ENCODE measurements around the gene AIG1. TPM values are rescaled to one million over a fixed set of nuclear protein-coding genes. Genes with fewer than 3 reads are reported as not detected.

The AIG1 gene
- total RNA-seq, 6 donors from 2014 or later: 6.3 to 26.6 (median 20.8) TPM

DNA sequence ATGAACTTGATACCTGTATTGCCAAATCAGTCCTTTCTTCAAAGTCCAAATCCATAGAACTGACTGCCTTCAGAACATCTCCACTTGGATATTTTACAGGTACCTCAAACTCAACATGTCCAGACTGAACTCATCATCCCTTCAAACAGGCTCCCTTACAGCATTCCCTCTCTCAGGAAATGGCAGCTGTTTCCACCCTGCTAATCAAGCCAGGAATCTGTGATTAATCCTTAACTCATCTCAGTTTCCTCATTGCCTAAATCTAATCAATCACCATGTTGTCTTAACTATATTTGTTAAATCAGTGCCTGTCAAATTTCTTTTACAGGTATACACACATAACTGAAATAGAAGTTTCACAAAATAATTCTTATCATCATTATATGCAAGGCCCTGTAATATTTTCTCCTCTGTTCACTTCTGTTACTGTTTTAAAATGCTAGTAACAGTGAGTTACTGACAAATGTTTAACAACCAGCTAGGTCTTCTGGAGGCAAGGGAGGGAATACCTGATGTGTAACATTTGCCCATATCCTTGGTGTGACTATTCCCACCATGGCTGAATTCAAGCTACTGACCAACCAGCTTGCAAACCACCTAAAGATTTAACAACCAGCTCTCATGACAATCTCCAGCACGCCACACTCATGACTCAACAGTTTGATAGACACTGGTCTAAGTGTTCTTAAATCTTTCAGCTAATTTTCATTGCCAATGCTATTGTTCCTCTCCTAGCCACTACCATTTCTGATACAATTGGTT lies 264.9 kb downstream of the AIG1 start:
- 96% methylated on average over 1 of the region's 1 CpG for WGBS, 2 donors
- no peak for ATAC-seq (ENCODE audit: low FRiP score in 2 of 2)

DNA sequence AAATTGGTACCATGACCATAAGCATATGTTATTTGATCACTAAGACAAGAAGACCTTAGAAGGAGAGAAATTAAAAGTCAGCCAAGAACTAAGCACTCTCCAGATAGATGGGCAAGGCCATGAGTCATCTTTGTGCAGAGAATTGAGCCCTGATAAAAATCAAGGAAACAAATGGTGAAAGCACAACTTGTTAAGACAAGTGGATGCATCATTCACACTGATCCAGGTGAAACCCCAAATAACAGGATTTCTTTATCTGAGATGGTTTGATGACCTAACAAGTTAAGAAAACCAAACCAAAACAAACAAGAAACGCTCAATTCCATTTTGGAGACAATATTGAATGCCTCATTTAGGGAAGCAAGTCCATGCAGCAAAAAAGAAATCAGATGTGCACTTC lies 268.2 kb downstream of the AIG1 start:
- H3K27ac ChIP-seq: no peak overlapping the region
- DNase-seq: no peak
- ATAC-seq (ENCODE audit: low FRiP score in 2 of 2): no peak

More for the DNA sequence above, 264.9 kb downstream of the AIG1 start:
- Histone ChIP-seq H3K4me1 (no peaks in the 10 kb centered on the region), H3K27me3 (no peaks in the 10 kb centered on the region), H3K4me3 (no peak overlapping the region), H3K36me3 (no peaks in the 10 kb centered on the region), H3K9me3 (no peaks in the 10 kb centered on the region), H3K27ac (no peak overlapping the region)
- TF ChIP-seq POLR2AphosphoS5 (IDR thresholded peaks at IDR 0.05): no peak
- TF ChIP-seq, protein P1, sequence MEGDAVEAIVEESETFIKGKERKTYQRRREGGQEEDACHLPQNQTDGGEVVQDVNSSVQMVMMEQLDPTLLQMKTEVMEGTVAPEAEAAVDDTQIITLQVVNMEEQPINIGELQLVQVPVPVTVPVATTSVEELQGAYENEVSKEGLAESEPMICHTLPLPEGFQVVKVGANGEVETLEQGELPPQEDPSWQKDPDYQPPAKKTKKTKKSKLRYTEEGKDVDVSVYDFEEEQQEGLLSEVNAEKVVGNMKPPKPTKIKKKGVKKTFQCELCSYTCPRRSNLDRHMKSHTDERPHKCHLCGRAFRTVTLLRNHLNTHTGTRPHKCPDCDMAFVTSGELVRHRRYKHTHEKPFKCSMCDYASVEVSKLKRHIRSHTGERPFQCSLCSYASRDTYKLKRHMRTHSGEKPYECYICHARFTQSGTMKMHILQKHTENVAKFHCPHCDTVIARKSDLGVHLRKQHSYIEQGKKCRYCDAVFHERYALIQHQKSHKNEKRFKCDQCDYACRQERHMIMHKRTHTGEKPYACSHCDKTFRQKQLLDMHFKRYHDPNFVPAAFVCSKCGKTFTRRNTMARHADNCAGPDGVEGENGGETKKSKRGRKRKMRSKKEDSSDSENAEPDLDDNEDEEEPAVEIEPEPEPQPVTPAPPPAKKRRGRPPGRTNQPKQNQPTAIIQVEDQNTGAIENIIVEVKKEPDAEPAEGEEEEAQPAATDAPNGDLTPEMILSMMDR (IDR thresholded peaks at IDR 0.05): no peak
- no peak for TF ChIP-seq POLR2A (IDR thresholded peaks at IDR 0.05)
- TF ChIP-seq EP300 (IDR thresholded peaks at IDR 0.05): no peak
- no peak for DNase-seq

GRCh38 chr6:143329323-143329722 lies 268.6 kb downstream of the AIG1 start:
- ATAC-seq (ENCODE audit: low FRiP score in 2 of 2) (no peak), DNase-seq (no peak)
- no peaks in the 10 kb centered on the region for H3K27me3 ChIP-seq
- no peak overlapping the region for H3K27ac ChIP-seq
- TF ChIP-seq POLR2AphosphoS5 (IDR thresholded peaks at IDR 0.05): no peak
- no peak for TF ChIP-seq POLR2A (IDR thresholded peaks at IDR 0.05)
- TF ChIP-seq EP300 (IDR thresholded peaks at IDR 0.05): no peak
- TF ChIP-seq, protein P1 (IDR thresholded peaks at IDR 0.05): no peak
- no peaks in the 10 kb centered on the region for H3K36me3 ChIP-seq
- WGBS, 2 donors: 88 to 96% methylated on average over 3 of the region's 3 CpGs
- H3K4me1 ChIP-seq: no peaks in the 10 kb centered on the region
- no peaks in the 10 kb centered on the region for H3K9me3 ChIP-seq
- no peak overlapping the region for H3K4me3 ChIP-seq

More for the DNA sequence above, 268.2 kb downstream of the AIG1 start:
- Histone ChIP-seq H3K4me3 (no peak overlapping the region), H3K9me3 (no peaks in the 10 kb centered on the region), H3K27me3 (no peaks in the 10 kb centered on the region), H3K36me3 (no peaks in the 10 kb centered on the region), H3K4me1 (no peaks in the 10 kb centered on the region)
- TF ChIP-seq POLR2A (IDR thresholded peaks at IDR 0.05) (no peak), POLR2AphosphoS5 (IDR thresholded peaks at IDR 0.05) (no peak), EP300 (IDR thresholded peaks at IDR 0.05) (no peak)
- TF ChIP-seq, protein P1 (IDR thresholded peaks at IDR 0.05): no peak
- WGBS, 2 donors: 72 to 83% methylated on average over 1 of the region's 1 CpG

DNA sequence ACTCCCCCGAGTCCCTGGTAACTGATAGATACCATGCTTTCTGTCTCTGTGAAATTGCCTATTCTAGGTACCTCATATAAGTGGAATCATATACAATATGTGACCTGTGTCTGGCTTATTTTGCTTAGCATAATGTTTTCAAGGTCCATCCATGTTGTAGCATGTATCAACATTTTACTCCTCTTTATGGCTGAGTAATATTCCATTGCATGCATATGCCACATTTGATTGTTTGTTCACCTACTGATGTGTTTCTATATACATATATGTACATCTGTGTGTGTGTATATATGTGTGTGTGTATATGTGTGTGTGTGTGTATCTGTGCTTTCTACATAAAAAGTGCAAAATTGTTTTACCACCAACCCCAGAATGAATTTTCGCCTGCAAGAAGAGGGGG lies 270.7 kb downstream of the AIG1 start:
- no peak for ATAC-seq (ENCODE audit: low FRiP score in 2 of 2)
- H3K27me3 ChIP-seq: no peaks in the 10 kb centered on the region
- H3K27ac ChIP-seq: no peak overlapping the region

More for the DNA sequence above, 270.7 kb downstream of the AIG1 start:
- DNase-seq: no peak
- Histone ChIP-seq H3K36me3 (no peaks in the 10 kb centered on the region), H3K4me1 (no peaks in the 10 kb centered on the region), H3K4me3 (no peak overlapping the region), H3K9me3 (no peaks in the 10 kb centered on the region)
- TF ChIP-seq, protein P1 (IDR thresholded peaks at IDR 0.05): no peak
- TF ChIP-seq EP300 (IDR thresholded peaks at IDR 0.05) (no peak), POLR2AphosphoS5 (IDR thresholded peaks at IDR 0.05) (no peak), POLR2A (IDR thresholded peaks at IDR 0.05) (no peak)
- 95 to 99% methylated on average over 2 of the region's 2 CpGs for WGBS, 2 donors
